GM18867 (cell line): ENCODE results near the gene TGFBR3.

Source experiments
- ATAC-seq: cut with Tn5 transposase; IDR thresholded peaks from one replicate; pipeline ENCODE4 v1.9.1; 2021; ENCODE audit warnings: mild to moderate bottlenecking, moderate library complexity; ENCODE audit not compliant: unreplicated experiment

The TGFBR3 gene

GRCh38 chr1:91885716-91886506, at the start of gene TGFBR3:
TSS of gene TGFBR3 (minus strand) at chr1:91886151. CDS start at chr1:91861531, 24,620 bp downstream.
- peak; percentile 74 for ATAC-seq

- ATAC-seq, result no peak
These were observed 43.3 kb upstream of the TGFBR3 start for GRCh38 chr1:91929250-91929649.

GRCh38 chr1:91928026-91928425, 42.1 kb upstream of the TGFBR3 start:
- ATAC-seq, result no peak

DNA sequence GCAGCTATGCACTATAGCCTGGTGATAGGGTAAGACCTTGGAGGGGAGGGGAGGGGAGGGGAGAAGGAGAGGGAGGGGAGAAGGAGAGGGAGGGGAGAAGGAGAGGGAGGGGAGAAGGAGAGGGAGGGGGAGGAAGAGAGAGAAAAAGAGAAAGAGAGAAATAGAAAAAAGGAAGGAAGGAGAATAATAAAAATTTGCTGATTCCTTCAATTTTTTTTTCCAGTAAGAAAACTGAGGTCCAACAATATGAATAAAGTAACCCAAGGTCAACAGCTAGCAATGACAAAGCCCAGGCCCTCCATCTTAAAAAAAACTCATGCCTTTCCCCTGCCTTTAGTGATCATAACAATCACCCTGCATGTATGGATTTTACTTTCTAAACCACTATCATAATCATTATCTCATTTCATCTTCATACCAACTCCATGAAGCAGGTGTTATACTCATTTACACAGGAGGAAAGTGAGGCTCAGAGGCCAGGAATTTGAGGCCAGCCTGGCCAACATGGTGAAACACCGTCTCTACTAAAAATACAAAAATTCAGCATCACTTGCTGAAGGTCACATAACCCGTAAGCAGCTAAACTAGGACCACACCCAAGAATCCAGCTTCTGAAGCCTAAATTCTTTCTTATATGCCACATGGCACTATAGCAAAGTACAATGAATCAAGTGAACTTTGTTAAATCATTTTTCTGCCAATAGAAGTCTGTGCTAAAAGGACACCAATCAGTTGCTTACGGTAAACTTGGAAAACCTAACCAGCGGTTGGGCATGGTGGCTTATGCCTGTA, 39.9 kb upstream of the TGFBR3 start:
- ATAC-seq, result no peak

DNA sequence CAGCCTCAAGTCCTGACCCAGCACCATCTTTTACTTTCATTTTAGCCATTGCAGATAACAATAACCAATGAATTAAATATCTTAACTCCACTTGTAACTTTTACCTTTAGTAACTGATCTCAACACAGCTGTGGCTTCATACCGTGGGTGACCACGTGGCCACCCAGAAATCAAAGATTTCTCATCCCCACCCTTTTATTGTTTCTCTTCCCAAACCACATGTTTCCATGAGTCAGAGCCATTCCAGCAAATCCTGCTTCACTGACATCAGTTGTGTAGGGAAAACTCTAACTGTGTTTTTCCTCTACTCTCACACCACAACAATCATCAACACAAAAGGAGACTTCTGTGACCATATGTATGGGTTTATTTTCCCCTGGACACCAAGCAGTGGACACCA, 38.2 kb upstream of the TGFBR3 start:
- no peak for ATAC-seq

DNA sequence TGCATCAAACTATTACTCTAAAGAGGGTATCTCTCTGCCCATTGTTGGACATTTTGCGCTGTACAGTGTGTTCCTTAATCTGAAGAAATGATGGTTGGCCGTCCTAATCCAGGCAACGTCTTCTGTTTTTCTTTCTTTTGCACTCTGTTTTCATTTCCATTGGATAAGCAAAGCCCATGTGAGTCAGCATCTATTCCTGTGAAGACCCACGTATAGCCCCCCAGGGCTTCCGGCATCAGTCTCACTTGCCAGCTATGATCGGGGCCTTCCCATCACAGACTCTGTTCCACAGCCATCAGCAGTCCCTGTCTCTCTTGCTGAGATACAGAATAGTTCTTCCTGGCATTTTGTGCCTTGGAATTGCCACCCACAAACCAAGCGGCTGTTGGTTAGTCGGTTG, 34.0 kb upstream of the TGFBR3 start:
- no peak for ATAC-seq

DNA sequence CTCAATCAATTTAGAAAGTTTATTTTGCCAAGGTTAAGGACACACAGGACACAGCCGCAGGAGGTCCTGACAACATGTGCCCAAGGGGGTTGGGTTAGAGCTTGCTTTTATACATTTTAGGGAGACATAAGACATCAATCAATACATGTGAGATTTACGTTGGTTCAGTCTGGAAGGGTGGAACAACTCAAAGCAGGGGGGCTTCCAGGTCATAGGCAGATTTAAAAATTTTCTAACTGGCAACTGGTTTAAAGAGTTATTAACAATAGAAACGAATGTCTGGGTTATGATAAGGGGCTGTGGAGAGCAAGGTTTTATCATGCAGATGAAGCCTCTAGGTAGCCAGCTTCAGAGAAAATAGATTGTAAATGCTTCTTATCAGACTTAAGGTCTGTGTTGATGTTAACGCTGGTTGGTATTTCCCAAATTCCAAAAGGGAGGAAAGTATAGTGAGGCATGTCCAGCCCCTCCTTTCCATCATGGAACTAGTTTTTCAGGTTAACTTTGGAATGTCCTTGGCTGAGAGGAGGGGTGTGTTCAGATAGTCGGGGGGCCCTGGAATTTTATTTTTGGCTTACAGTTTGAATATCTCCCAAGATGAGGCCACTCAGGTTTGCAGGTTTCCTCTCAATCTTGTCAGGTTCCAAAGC, 31.0 kb upstream of the TGFBR3 start:
- ATAC-seq, result no peak

DNA sequence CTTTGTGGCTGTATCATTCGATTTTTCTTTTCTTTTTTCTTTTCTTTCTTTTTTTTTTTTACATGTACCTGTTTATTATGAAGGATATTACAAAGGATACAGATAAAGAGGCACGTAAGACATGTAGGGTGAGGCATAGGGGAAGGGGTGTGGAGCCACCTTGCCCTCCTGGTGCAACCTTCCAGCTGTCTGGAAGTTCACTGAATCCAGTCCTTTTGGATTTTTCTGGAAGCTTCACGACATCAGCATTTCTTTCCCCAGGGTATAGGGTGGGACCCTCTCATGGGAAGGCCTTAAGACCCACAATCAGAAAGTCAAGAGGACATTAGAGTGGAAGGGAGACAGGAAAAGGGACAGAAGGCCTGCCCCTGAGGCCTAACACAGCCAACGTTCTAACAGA, 30.1 kb upstream of the TGFBR3 start:
- ATAC-seq, result no peak

- no peak for ATAC-seq
These were observed 27.1 kb upstream of the TGFBR3 start for GRCh38 chr1:91913018-91913417.

DNA sequence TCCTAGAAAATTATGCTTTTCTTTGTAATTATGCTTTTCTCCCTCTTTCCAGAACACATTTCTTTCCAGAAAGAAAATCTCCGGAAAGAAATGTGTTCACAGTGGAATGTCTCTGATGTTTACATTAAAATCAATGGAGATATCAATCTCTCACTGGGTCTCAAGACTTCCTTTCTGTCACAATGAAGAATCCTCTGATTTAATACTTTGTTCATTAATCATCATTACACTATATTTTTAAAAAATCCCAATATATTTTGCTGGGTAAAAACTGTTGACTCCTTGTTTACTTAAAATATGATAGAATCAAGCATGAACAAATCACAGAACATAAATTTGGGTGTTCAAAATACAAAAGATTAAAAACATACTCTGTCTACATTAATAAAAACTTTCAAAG, 26.3 kb upstream of the TGFBR3 start:
- no peak for ATAC-seq

- no peak for ATAC-seq
These were observed 15.3 kb upstream of the TGFBR3 start for GRCh38 chr1:91901231-91901630.

DNA sequence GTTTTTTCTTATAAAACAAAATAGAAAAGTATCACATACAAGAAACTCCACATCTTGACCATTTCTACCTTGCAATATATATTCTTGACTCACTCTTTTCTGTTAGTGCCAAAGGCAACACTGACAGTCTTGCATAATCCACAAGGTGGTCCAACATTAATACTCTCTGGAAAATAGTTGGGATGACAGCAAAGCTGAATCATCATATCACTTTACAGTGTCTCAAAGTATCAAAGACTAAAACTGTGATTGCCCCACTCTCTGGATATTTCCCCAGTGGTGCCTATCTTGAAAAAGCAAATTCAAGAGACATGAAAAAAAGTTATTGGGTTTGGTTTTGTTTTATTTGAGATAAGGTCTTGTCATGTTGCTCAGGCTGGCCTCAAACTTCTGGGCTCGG, 14.6 kb upstream of the TGFBR3 start:
- ATAC-seq, result no peak

- no peak for ATAC-seq
These were observed 11.1 kb upstream of the TGFBR3 start for GRCh38 chr1:91897016-91897415.

DNA sequence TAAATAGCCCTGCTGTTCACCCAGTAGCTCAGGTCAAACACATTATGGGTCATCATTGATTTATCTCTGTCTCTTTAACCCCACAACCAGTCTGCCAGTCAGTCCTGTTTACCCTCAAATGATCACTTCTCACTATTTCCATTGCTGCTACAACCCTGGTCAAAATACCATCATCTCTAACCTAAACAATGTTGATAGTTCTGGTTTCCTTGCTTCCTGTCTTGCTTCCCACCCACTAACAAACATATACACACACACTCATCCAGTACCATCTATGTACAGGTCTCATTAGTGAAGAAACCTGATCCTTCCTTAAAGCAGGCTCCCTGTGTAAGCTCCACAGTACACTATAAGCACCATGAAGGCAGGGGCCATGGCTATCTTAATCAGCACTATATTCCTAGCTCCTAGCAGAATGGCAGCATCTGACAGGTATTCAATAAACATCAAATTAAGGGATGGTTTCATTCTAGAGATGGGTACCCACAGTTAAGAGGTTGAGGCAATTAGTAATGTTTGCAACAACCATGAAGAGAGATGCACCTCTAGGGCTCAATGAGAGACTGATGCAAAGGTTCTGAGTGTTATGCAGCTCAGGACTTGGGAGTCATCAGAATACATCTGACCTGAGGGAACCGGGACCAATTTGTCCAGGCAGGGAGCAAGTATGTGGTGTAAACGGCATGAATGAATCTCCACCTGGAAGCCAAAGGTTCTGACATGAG, 10.0 kb upstream of the TGFBR3 start:
- ATAC-seq, result no peak

DNA sequence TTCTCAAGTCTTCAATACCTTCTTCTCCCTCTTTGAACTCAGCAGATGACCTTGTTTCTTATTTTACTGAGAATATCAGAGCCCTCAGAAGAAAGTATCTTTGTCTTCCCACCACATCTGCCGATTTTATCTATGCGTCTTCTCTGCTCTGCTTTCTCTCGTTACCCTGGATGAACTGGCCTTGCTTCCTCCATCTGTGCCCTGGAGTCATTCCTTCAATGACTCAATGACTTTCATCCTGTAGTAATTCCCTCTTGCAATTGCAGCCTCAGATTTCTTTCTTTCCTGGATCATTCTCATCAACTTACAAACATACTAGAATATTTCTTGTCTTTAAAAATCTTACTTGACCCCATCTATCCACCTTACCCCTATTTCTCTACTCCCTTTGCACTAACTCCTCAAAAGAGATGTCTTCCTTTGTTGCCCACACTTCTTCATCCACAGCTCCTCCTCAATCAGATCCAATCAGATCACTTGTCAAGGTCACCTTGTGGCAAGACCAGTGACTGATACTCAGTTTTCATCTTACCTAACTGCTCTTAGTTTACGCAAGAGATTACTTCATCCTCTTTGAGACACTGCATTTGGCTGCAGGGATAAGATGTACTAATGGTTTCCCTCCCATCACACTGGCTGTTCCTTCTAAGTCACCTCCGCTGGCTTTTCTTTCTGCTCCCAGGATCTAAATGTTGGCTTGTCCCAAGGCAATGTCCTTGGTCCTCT, 8.2 kb upstream of the TGFBR3 start:
- ATAC-seq, result no peak

DNA sequence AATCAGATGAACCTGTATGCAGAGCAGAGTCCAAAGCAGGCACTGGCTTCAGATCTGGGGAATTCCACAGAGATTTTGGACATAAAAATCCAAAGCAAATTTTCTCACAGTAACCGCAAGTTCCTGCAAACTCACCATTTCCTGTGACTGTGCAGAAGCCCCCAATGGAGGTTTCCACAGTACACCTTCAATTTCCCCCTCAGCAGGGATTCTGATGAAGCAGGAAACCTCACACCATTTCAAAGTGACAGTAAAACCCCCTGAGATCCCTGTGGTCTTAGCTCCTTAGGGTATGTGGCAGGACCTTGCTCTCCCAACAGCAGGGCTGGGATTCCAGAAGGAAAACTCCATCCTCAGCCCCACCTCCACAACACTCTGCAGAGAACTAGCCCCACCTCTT, 6.0 kb upstream of the TGFBR3 start:
- no peak for ATAC-seq

DNA sequence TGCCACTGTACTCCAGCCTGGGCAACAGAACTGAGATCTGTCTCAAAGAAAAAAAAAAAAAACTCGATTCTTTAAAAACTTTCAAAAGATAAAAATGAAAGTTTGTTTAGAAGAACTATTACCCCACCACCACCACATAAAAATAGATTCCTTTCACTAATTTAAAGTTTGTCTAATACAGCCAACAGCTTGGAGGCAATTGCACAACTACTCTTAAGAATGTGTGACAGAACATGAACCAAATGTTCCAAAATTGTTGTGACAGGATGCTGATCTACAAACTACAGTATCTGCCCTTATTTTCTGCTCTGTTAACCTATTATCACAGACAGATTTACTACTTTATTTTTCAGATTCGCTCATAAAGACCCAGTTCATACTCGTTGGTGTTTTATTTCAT, 5.5 kb upstream of the TGFBR3 start:
- no peak for ATAC-seq

DNA sequence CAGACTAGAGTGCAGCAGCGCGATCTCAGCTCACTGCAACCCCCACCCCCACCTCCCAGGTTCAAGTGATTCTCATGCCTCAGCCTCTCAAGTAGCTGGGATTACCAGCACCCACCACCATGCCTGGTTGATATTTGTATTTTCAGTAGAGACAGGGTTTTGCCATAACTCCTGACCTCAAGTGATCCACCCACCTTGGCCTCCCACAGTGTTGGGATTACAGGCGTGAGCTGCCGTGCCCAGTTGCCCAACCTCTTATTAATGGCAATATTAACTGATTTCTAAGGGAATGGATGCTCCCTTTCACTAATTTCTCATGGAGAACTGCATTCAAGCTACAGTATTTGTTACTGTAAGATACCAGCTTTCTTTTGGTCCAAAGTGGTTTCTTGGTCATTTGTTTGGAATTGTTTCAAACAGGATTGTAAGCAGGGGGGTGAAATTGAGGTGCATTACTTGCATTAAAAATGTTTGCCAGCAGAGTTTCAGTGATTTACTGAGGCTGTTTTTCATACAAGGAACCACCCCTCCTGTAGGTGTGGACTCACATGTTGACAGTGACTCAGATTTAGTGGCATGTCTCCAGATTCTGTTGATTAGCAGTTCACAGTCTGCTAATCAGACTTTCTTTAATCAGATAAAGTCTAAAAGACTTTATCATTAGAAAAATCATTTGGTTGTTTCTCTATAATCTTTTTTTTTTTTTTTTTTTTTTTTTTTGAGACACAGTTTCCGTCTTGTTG, 3.9 kb upstream of the TGFBR3 start:
- no peak for ATAC-seq

DNA sequence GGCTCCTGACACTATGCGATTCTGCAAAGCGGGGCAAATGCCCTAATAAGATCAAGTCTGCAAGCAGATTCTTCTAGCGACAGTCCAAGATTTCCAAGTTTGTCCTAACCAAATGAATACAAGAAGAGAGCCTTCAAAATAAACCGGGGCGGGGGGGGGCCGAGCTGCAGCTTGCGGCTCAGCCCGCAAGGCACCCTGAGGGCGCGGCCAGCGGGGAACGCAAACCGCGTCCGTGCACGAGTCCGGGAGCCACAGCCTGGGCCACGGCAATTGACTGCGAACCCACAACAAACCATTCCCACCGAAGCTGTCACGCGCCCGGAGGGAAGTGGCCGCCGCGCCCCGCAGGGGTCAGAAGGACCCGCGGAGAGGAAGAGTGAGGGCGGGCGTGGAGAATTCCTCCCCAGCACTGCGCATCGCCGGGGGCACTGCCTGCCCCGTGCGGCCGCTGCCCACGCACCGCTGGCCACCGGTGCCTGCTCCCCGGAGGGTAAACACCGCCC, 687 bp downstream of the TGFBR3 start:
- peak; percentile 21 for ATAC-seq
